SH-SY5Y (cell line): ENCODE results near the gene RBM19.

Experiments
- GATA2 ChIP-seq: IDR thresholded peaks from 2 replicates; pipeline ENCODE4 v1.6.1; 2011; ENCODE audit warnings: mild to moderate bottlenecking, low read depth, low read length
- GATA3 ChIP-seq: IDR thresholded peaks from 2 replicates; pipeline ENCODE4 v1.6.1; 2011; ENCODE audit warnings: low read depth, mild to moderate bottlenecking, low read length, moderate library complexity

The RBM19 gene

GRCh38 chr12:113933201-113933786, 32.8 kb downstream of the RBM19 start:
- TF ChIP-seq GATA3 (no peak), GATA2 (no peak)

DNA sequence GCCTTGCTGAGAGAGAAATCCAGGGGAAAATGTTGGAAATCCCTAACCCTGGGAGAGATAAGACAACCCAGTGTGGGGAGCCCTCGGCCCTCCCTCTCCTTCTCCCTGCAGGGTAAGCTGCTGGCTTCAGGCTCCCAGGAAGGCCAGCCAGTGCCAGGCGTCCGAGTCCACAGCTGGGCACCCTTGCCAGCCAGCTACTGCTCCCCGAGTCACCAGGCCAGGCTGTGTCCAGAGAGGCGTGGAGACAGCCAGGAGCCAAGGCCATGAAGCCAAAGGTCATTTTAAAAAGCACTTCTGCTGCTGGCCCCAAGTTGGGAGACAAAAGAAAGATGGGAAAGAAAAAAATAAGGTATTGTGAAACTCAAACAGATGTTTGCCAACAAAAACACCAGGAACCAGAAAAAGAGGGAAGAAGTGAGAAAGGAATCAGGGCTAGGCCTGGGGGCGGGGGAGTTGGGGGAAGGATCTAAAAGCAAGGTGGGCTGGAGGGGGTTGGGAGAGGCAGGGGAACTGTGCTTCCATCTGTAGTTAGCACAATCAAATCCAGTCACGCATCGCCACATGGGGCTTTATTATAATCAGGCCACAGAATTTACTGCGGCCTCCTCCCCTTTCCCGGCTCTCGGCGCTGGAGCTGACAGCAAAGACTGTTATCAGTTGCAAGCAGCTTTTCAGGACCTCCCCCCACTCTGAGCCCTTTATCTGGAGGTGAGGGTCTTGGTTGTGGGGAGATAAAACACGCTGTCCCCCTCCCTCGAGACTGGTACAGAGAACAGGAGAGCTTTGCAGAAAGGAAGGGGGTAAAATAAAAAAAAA, 33.5 kb downstream of the RBM19 start:
- TF ChIP-seq GATA3 (no peak), GATA2 (no peak)

DNA sequence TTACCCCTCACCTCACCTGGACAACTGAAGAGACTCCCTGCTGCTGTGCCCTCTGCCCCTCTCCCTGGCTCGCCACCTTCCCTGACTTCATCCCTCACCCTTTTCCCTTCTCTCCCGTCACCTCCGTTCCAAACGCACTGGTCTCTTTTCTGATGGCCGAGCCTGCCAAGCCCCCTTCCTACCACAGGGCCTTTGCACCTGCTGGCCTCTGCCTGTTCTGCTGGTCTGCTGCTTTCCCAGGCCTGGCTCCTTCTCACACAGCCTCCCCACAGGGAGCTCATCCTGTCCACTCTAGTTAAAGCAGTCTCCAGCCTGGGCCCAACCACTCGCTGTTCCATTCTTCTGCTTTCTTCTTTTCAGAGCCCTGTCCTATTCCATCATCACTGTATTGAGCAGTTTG, 34.6 kb downstream of the RBM19 start:
- TF ChIP-seq GATA2 (no peak), GATA3 (no peak)

DNA sequence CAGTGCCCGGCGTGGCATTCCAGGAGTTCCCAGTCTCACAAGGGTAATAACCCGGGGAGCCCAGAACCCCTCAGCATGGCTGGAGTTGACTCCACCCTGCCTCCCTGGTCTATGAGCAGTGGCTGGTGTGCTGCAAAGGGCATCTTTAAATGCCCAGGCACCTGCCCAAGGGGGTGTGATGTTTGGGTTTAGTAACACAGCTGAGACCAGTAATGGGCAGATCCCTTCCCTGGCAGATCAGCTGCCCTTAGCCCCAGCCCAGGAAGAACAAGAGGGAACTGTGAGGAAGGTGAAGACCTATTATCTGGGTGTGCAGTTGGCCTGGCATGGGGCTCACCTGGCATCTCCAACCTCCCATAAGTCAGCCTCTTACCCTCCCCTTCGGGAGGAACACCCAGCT, 35.9 kb downstream of the RBM19 start:
- TF ChIP-seq GATA2 (no peak), GATA3 (no peak)

DNA sequence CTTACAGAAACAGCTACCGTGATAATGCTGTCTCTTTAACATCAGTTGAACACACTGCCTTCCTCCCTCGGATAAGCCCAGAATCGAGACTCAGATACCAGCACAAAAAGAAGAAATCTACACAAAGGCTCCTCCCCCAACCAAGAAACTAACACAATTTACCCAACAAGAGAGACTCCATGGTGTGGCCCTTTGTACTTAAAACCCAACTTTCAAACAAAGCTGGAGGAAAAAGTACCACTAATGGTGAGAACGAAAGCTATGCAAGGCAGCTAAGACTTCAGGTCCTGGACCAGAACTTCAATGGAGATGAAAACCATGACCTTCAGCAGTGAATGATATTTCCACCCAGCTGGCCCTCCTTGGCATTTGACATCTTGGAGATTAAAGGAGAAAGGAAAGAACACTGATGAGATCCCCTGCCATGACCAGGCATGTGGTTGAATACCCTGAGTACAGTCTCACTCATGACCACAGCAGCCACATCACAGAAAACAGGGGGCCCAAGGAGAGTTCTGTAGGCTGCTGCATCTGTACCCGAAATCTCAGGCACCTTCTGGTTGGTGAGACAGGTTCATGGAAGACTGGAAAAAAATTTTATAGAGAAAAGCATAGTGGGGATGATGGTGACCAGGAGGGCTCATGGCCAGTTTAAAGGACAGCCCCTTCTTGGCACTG, 36.7 kb downstream of the RBM19 start:
- TF ChIP-seq GATA3 (no peak), GATA2 (no peak)

DNA sequence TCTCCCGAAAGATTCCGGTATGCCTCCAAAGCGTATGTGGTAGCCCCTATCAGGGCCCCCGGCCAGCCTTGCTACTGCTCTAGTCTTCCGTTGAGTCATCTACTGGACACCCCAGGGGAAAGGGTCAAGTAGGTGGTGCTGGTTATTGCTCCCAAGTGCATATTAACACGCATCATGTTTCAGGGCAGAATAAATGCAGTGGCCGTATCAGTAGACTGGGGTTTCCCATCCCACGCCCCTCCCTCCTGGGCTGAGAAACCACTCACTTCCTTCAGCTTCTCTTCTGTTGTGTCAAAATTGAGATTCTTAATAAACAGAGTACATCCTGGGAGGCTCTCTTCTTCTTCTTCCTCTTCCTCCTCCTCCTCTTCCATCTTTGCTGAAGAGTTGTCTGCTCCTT, 39.3 kb downstream of the RBM19 start:
- TF ChIP-seq GATA2, result no peak
- TF ChIP-seq GATA3, result no peak

DNA sequence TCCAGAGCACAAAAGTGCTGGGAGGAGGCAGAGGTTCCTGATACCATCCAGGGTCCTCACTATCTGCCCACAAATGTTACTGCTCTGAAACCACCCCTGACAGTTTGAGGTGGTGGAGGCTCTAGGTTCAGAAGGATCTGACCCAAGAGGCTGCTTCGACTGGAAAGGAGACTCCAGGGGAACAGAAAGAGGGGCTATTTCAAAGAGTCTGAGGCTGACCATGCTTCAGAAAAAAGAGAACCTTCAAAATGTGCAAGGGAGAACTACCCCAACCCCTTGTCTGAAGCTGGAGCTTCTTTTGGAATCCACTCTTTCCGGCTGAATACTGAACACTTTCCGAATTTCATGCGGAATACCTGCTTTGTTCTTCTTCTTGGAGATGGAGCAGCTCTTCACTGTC, 41.8 kb downstream of the RBM19 start:
- TF ChIP-seq GATA3 (no peak), GATA2 (no peak)

GRCh38 chr12:113923251-113923650, 42.9 kb downstream of the RBM19 start:
- TF ChIP-seq GATA3 (no peak), GATA2 (no peak)

- TF ChIP-seq GATA2, result no peak
- TF ChIP-seq GATA3, result no peak
These were observed 44.7 kb downstream of the RBM19 start for GRCh38 chr12:113921430-113921829.

DNA sequence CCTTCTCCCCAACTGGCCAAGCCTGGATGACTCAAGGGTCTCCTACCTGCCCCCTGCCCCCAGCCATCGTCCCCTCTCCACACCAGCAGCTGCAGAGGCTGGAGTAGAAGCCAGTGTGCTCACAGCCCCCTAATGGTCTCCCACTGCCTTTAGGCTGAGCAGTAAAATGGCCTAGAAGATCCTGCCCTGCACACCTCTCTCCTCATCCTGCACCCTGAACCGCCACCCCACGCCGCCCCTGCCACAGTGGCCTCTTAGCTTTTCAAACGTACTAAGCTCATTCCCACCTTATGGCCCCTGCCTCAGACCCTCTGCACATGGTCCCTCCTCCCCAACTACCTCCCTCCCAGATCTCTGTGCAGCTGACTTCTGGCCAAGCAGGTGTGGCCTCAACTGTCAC, 46.3 kb downstream of the RBM19 start:
- TF ChIP-seq GATA3, result no peak
- no peak for TF ChIP-seq GATA2

GRCh38 chr12:113918306-113918705, 47.8 kb downstream of the RBM19 start:
- TF ChIP-seq GATA3, result no peak
- no peak for TF ChIP-seq GATA2

GRCh38 chr12:113917393-113917792, 48.7 kb downstream of the RBM19 start:
- TF ChIP-seq GATA3, result no peak
- TF ChIP-seq GATA2, result no peak

GRCh38 chr12:113914806-113915205, 51.3 kb downstream of the RBM19 start:
- TF ChIP-seq GATA2 (no peak), GATA3 (no peak)

GRCh38 chr12:113914176-113914575, 51.9 kb downstream of the RBM19 start:
- no peak for TF ChIP-seq GATA3
- no peak for TF ChIP-seq GATA2
